DMS153 (cell line): ENCODE measurements around the gene MAMDC4.

Experiments used
- DNase-seq: peaks from one replicate; lab custom pipeline; 2025; lab: John Stamatoyannopoulos, UW

The MAMDC4 gene

GRCh38 chr9:136890661-136891060 is 38.5 kb downstream of the MAMDC4 start:
- DNase-seq, result no peak

DNA sequence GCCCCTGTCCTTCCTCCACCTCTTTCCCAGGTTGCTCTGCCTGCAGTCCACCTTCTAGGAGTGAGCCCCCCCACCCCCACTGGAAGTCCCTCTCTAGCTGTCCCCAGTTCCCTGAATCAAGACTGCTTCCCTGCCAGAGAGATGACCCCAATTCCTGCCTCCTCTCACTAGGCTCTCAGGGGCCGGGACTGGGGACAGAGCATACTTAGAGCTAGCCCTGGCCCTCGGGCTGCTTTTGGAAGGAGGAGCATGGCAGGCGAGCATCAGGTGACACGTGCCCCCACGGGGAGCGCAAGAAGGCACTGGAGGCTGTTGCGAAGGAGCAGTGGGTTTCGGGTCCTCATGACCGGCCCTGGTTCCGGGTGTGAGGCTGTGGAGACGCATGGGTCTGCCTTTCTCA is 43.9 kb downstream of the MAMDC4 start:
- DNase-seq, result no peak

DNA sequence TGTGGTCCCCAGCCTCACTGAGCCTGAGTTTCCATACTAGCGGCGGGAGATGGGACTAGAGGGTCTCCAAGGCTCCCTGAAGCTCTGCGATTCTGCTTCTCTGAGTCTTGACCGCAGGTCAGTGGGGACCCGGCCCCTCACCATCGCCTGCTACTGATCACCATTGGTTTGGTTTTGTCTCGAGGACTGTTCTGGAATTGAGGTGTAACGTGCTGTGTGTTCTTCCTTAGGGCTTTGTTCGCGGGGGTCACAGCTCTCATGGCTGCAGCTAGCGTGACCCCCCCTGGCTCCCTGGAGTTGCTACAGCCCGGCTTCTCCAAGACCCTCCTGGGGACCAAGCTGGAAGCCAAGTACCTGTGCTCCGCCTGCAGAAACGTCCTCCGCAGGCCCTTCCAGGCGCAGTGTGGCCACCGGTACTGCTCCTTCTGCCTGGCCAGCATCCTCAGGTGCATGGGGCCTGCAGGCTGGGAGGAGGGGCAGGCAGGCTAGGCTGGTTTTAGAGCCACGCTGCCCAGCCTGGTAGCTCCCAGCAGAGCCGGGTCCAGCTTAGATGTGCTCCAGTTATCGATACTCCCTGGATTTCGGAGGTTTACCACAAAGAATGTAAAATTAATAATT is 46.4 kb downstream of the MAMDC4 start:
- DNase-seq, result no peak

- no peak for DNase-seq
These were observed 47.0 kb downstream of the MAMDC4 start for GRCh38 chr9:136899196-136899595.

DNA sequence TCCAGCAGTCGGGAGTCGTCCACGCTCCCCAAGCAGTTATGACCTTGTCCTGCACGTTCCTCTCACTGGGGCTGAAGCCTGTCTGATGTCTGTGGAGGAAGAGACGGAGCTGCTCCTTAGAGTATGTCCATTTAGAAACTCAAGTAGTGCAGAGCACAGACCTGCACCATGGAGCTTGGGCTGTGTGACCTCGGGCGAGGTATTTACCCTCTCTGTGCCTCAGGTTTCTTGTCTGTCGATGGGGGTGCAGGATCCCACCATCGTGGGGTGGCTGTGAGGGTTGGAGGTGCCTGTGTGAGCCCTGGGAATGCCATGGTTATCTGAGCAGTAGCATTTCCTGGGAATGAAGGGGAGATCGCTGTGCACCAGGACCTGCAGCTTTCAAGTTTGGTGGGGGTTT is 48.4 kb downstream of the MAMDC4 start:
- DNase-seq, result no peak

GRCh38 chr9:136900988-136901515 is 48.9 kb downstream of the MAMDC4 start:
- no peak for DNase-seq

DNA sequence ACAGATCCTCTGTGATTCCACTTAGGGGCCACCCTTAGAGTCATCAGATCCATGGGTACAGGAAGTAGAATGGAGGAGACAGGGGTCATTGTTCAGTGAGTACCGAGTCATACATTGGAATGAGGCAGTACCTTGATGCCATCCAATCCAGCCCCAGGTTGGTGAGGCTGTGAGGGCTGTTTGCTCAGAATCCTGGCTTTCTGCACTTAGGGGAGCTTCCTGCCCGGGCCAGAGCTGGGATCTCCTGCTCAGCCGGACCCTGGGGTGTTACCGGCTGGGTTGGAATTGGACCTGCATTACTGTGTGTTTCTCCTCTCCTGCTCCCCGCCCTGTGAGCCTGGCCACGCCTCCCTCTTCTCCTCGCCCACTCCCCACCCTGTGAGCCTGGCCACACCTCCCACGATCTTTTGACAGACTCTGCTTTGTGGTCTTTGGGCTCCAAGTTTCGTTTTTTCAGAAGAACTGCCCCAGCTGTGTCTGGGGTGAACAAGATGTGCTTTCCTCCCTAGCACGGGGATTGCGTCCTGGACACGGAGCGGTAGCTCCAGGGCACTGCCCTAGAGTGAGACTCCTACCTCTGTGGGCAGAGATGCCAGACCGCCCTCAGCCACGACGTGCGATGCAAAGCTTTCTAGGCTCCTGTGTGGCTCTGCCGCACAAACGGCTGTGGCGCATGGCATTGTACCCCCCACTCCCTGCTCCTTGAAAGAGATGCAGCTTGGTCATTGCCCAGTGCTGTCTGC is 49.5 kb downstream of the MAMDC4 start:
- no peak for DNase-seq

GRCh38 chr9:136902259-136902821 is 50.2 kb downstream of the MAMDC4 start:
- no peak for DNase-seq

DNA sequence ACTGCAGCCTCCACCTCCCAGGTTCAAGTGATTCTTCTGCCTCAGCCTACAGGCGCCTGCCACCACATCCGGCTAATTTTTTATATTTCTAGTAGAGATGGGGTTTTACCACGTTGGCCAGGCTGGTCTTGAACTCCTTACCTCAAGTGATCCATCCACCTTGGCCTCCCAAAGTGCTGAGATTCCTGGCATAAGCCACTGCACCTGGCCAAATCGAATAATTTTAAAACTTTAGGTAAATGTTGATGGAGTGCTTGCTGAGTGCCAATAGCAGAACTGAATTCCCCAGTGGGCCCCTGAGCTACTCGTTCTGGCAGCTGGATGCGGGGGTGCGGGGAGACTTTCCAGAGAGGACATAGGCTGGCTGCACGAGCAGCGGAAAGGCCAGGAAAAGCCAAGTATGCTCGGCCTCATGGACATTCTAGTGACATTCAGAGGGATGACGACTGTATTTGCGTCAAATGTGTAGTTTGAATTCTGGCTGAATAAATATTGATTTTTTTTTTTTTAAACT is 51.0 kb downstream of the MAMDC4 start:
- DNase-seq, result no peak

- DNase-seq, result no peak
These were observed 54.1 kb downstream of the MAMDC4 start for GRCh38 chr9:136906266-136906665.

DNA sequence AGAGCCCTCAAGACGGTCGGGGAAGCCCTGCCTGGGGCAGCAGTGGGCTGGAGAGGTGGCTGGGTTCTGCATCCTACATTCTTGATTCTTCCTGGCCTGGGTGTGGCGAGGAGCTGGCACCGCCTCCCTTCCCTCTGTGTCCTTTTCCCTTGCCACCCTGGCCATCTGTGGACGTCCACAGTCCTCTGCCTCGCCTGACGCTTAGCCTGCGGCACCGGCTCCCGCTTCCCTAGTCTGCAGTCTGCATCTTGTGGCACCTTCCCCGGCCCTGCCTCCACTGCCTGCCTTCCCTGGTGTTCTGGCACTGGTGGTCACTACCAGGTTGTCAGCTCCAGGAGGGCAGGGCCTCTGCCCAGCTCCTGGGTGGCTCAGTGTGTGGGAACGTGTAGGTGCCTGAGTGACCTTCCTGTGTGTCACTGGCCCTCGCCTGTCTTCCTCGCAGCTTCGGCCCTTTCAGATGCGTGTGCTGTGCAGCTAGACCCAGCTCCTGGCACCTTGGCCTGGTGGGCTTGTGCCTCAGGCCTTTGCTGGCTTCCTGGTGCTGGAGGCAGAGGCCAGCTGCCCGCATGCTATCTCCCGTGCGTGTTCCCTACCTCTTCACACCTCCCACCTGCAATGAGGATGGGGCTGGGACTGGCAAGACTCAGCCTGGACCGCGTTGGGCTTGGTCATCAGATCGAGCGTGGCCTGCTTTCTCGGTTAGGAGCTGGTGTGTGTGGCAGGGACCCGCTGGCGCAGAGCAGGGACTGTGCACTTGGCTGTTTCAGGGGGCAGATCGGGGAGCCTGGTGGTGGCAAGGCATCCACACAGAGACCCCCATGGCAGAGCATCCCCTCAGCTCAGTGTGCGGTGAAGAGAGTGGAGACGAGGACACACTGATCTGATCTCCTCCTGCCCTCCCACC is 55.1 kb downstream of the MAMDC4 start:
- DNase-seq, result no peak
